MM.1S (cell line): ENCODE results near the gene ARHGEF37.

Experiments used
- EZH2 ChIP-seq: fragments of 300-600 bp; sonication (generic); optimal IDR thresholded peaks from 2 replicates; pipeline ENCODE3; 2017; ENCODE audit warnings: low read depth, mild to moderate bottlenecking, antibody characterized with exemption, low read length, mixed read lengths
- TF ChIP-seq, protein P1 (sequence below): fragments of 300-600 bp; sonication (generic); IDR thresholded peaks from 2 replicates; pipeline ENCODE4 v1.5.1; 2016; ENCODE audit warnings: antibody characterized with exemption, low read length, mixed read lengths

DNA sequence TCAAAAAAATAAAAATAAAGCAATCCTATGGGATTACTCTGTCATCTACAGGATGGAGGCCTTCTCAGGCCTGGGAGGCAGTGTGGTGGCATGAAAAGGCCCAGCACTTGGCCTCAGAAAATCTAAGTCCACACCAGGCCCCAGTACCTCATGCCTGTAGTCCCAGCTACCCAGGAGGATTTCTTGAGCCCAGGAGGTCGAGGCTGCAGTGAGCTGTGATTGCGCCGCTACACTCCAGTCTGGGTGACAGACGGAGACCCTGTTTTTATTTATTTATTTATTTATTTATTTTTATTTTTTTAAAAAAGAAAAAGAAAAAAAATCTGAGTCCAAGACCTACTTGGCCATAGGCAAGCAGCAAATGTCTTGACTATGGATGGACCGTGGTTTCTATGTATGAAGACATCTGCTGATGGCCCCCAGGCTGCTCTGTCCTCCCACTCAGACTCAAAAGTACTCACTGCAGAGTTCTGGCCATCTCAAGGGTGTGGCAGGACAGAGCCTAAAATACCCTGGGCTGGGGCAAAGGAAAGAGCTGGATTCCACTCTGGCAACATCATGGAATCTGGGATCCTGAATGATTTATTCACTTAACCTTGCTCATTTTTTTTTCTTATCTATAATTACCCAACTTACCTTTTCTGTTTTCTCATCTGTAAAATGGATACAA, 55.0 kb downstream of the ARHGEF37 start:
- TF ChIP-seq, protein P1, sequence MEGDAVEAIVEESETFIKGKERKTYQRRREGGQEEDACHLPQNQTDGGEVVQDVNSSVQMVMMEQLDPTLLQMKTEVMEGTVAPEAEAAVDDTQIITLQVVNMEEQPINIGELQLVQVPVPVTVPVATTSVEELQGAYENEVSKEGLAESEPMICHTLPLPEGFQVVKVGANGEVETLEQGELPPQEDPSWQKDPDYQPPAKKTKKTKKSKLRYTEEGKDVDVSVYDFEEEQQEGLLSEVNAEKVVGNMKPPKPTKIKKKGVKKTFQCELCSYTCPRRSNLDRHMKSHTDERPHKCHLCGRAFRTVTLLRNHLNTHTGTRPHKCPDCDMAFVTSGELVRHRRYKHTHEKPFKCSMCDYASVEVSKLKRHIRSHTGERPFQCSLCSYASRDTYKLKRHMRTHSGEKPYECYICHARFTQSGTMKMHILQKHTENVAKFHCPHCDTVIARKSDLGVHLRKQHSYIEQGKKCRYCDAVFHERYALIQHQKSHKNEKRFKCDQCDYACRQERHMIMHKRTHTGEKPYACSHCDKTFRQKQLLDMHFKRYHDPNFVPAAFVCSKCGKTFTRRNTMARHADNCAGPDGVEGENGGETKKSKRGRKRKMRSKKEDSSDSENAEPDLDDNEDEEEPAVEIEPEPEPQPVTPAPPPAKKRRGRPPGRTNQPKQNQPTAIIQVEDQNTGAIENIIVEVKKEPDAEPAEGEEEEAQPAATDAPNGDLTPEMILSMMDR, result no peak
- no peak for TF ChIP-seq EZH2
